Measurements from ENCODE around the gene TSN. TPM values are rescaled to one million over a fixed set of nuclear protein-coding genes. Genes with fewer than 3 reads are reported as not detected.
"Not testable (repeated sequence)": the region's sequence is repeated elsewhere in the genome, so short reads cannot be mapped to it uniquely, and the experiment has no call there.

Gene TSN
- total RNA-seq, 2 experiments from 2014 or later = 49.1 to 50.9 TPM

GRCh38 chr2:121805766-121806143 lies 50.3 kb downstream of the TSN start:
- peaks cover 22% of the 10 kb centered on the region for H3K27me3 Mint-ChIP-seq

DNA sequence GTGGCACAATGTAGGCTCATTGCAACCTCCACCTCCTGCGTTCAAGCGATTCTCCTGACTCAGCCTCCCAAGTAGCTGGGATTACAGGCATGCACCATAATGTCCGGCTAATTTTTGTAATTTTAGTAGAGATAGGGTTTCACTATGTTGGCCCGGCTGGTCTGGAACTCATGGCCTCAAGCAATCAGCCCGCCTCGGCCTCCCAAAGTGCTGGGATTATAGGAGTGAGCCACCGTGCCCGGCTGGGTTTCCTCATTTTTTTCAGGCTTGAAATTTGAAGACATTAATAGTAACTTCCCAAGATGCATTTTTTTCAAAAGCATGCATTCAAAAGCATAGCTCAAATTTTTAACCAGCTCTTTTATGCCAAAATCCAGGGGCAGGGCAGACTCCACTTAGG lies 52.3 kb downstream of the TSN start:
- H3K4me1 Mint-ChIP-seq (ENCODE audit: low read depth); H3K9me3 Mint-ChIP-seq; H3K27me3 ChIP-seq (ENCODE audit: control insufficient read depth in 1 of 2, insufficient read depth in 2 of 2, low read length in 2 of 2); H3K27ac Mint-ChIP-seq; H3K4me3 ChIP-seq (ENCODE audit: low read length); H3K9me3 ChIP-seq (ENCODE audit: control insufficient read depth in 1 of 2, insufficient read depth in 1 of 2, low read length in 2 of 2); intact Hi-C loops (cut with DNase I, micrococcal nuclease); POLR2A ChIA-PET; CTCF ChIA-PET; DNase-seq; H3K36me3 Mint-ChIP-seq (ENCODE audit: low read depth); ATAC-seq (ENCODE audit: poor library complexity); H3K27ac ChIP-seq (ENCODE audit: low read depth in 1 of 2, low read length in 2 of 2); H3K4me3 Mint-ChIP-seq; H3K36me3 ChIP-seq (ENCODE audit: insufficient read depth, low read length); H3K4me1 ChIP-seq (ENCODE audit: insufficient read depth, low read length): not testable (repeated sequence)
- H3K27me3 Mint-ChIP-seq = peaks cover 22% of the 10 kb centered on the region

More at GRCh38 chr2:121805766-121806143, 50.3 kb downstream of the TSN start:
- ChIA-PET POLR2A (no interaction called here), CTCF (no interaction called here)
- no peak overlapping the region for H3K4me3 ChIP-seq (ENCODE audit: low read length)
- Mint-ChIP-seq H3K9me3 (peaks cover 6% of the 10 kb centered on the region), H3K27ac (no peak overlapping the region), H3K36me3 (ENCODE audit: low read depth) (no peaks in the 10 kb centered on the region), H3K4me3 (no peak overlapping the region), H3K4me1 (ENCODE audit: low read depth) (no peaks in the 10 kb centered on the region)
- H3K36me3 ChIP-seq (ENCODE audit: insufficient read depth, low read length) = no peaks in the 10 kb centered on the region
- TF ChIP-seq CTCF (IDR thresholded peaks at IDR 0.05) = no peak
- H3K4me1 ChIP-seq (ENCODE audit: insufficient read depth, low read length) = no peaks in the 10 kb centered on the region
- no peaks in the 10 kb centered on the region for H3K27me3 ChIP-seq (ENCODE audit: control insufficient read depth in 1 of 2, insufficient read depth in 2 of 2, low read length in 2 of 2)
- H3K9me3 ChIP-seq (ENCODE audit: control insufficient read depth in 1 of 2, insufficient read depth in 1 of 2, low read length in 2 of 2) = peaks cover 11 to 16% of the 10 kb centered on the region in 2 experiments
- ATAC-seq (ENCODE audit: poor library complexity) (no peak), DNase-seq (no peak)
- intact Hi-C loops (cut with DNase I, micrococcal nuclease) = no loop called here
- H3K27ac ChIP-seq (ENCODE audit: low read depth in 1 of 2, low read length in 2 of 2) = no peak overlapping the region

- ATAC-seq (ENCODE audit: poor library complexity) (no peak), DNase-seq (no peak)
- Histone ChIP-seq H3K36me3 (ENCODE audit: insufficient read depth, low read length) (no peaks in the 10 kb centered on the region), H3K27me3 (ENCODE audit: control insufficient read depth in 1 of 2, insufficient read depth in 2 of 2, low read length in 2 of 2) (no peaks in the 10 kb centered on the region), H3K9me3 (ENCODE audit: control insufficient read depth in 1 of 2, insufficient read depth in 1 of 2, low read length in 2 of 2) (no peaks in the 10 kb centered on the region), H3K4me3 (ENCODE audit: low read length) (no peak overlapping the region), H3K27ac (ENCODE audit: low read depth in 1 of 2, low read length in 2 of 2) (no peak overlapping the region), H3K4me1 (ENCODE audit: insufficient read depth, low read length) (no peaks in the 10 kb centered on the region)
- TF ChIP-seq CTCF (IDR thresholded peaks at IDR 0.05) = no peak
- intact Hi-C loops (cut with DNase I, micrococcal nuclease) = no loop called here
- ChIA-PET CTCF (no interaction called here), POLR2A (no interaction called here)
- H3K36me3 Mint-ChIP-seq (ENCODE audit: low read depth) = no peaks in the 10 kb centered on the region
- no peak overlapping the region for H3K27ac Mint-ChIP-seq
- H3K27me3 Mint-ChIP-seq = peaks cover 17% of the 10 kb centered on the region
- no peak overlapping the region for H3K4me3 Mint-ChIP-seq
- H3K4me1 Mint-ChIP-seq (ENCODE audit: low read depth) = no peaks in the 10 kb centered on the region
- no peaks in the 10 kb centered on the region for H3K9me3 Mint-ChIP-seq
Observed at GRCh38 chr2:121809607-121810006, 54.2 kb downstream of the TSN start.

All from CD4-positive, alpha-beta T cell (primary cell).